Medulla oblongata (tissue), 1 donor: Measurements from ENCODE around the gene MPHOSPH9.
"Not testable (repeated sequence)": the region's sequence is repeated elsewhere in the genome, so short reads cannot be mapped to it uniquely, and the experiment has no call there.

Source experiments
- DNase-seq: peaks from one replicate; pipeline ENCODE4 v3.0.0-alpha.2; 2015; ENCODE audit errors: extremely low spot score

MPHOSPH9 gene

GRCh38 chr12:123254853-123255446, 22.0 kb upstream of the MPHOSPH9 start:
- no peak for DNase-seq

DNA sequence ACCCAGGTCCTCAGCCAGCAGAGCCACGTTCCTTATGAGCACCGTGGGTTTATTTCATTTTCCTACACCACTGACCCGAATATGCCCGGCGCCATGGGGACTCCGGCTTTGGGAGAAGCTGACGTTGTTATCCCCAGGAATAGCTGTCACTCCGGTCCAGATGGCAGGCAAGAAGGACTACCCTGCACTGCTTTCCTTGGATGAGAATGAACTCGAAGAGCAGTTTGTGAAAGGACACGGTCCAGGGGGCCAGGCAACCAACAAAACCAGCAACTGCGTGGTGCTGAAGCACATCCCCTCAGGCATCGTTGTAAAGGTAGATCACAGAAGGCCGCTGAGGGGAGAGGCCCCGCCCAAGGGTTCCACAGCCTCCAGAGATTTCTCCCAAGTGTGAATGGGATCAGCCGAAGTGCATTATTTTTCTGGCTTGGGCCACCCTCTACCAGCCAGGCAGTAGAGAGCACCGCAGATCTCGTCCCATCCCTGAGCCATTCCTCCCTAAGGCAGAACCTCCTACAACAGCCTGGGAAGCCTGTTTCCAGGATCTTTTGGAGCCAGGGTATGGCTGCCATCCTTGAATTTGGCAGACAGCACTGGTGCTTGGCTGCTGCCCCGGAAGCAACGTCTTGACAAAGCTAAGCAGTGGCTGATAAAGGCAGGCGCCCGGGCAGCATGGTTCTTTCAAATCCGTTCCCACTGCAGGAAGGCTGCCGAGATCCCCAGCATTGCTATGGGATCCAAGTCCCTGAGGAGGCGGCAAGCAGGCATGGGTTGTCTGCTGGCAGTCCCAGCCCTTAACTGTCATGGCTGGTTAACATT, 20.9 kb upstream of the MPHOSPH9 start:
- peak; percentile 83 for DNase-seq

DNA sequence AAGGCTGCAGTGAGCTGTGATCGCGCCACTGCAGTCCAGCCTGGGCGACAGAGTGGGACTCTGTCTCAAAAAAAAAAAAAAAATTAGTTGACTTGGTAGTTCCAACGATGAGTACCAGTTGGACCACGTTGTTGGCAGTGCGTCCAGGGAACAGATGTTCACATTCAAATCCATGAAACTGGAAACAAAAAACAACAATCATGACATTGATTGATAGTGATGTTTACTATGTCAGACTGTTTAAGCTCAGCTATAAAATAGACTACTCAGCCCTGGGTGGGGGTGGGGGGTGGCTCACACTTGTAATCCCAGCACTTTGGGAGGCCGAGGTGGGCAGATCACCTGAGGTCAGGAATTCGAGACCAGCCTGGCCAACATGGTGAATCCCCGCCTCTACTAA, 19.4 kb upstream of the MPHOSPH9 start:
- not testable (repeated sequence) for DNase-seq

DNA sequence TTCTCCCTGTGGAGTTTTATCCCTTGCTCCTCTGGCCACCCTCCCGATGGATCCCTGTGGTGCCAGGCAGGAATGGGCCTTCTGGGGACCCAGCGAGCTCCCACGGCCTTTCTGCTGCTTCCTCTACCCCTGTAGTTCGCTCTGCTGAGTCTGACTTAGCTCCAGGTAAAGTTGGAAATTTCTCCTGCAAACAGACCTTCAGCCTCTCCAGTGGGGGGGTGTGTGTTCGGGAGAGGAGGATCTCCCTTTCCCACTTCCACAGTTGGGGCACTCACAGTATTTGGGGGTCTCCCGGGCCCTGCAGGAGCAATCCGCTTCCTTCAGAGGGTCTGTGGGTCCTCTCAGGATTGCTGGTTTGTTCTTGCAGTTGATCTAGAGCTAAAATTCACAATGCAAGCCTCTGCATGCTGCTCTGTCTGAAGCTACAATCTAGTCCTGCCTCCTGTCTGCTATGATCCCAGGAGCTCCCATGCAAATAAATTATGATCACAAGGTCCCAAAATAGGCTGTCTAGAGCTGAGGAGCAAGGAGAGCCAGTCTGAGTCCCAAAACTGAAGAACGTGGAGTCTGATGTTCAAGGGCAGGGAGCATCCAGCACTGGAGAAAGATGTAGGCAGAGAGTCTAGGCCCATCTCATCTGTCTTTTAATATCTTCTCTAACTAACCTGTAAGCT, 18.6 kb upstream of the MPHOSPH9 start:
- DNase-seq = no peak

DNA sequence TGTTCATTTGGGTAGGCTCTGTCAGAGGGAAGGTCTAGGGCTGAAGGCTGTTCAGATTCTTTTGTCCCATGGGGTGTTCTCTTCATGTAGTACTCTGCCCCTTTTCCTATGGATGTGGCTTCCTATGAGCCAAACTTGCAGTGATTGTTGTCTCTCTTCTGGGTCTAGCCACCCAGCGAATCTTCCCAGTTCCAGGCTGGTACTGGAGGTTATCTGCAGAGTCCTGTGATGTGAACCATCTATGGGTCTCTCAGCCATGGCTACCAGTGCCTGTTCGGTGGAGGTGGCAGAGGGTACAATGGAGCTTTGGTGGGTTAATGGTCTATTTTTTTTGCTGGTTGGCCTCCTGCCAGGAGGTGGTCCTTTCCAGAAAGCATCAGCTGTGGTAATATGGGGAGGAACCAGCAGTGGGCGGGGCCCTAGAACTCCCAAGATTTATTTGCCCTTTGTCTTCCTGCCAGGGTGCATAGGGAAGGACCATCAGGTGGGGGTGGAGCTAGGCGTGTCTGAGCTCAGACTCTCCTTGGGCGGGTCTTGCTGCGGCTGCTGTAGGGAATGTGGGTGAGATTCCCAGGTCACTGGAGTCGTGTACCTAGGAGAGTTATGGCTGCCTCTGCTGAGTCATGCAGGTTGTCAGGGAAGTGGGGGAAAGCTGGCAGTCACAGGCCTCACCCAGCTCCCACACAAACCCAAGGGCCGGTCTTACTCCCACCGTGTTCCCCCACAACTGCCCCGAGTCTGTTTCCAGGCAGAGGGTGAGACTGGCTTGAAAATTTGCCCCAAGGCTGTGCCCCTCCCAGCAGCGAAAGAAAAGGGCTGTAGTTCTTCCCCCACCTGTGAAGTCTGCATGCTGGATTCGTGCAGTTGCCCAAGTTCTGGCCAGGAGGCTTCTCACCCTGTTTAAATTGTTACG, 17.8 kb upstream of the MPHOSPH9 start:
- DNase-seq = no peak

DNA sequence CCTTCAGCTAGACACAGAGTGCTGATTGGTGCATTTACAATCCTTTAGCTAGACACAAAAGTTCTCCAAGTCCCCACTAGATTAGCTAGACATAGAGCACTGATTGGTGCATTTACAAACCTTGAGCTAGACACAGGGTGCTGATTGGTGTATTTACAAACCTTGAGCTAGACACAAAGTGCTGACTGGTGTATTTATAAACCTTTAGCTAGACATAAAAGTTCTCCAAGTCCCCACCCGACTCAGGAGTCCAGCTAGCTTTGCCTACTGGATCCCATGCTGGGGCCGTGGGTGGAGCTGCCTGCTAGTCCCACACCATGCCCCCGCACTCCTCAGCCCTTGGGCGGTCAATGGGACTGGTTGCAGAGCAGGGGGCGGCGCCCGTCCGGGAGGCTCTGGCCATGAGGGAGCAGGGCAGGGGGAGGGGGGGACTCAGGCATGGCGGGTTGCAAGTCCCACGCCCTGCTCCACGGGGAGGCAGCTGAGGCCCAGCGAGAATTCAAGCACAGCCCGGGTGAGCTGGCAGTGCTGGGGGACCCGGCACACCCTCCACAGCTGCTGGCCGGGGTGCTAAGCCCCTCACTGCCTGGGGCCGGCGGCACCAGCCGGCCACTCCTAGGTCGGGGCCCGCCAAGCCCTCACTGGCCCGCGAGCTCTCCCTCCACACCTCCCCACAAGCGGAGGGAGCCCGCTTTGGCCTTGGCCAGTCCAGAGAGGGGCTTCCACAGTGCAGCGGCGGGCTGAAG, 16.2 kb upstream of the MPHOSPH9 start:
- DNase-seq = not testable (repeated sequence)

DNA sequence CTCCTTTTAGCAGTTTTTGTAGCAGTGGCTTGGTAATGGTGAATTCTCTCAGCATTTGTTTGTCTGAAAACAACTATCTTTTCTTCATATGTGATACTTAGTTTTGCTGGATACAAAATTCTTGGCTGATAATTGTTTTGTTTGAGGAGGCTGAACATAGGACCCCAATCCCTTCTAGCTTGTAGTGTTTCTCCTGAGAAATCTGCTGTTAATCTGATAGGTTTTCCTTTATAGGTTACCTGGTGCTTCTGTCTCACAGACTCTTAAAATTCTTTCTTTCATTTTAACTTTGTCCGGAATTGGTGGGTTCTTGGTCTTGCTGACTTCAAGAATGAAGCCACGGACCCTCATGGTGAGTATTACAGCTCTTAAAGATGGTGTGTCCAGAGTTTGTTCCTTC, 15.2 kb upstream of the MPHOSPH9 start:
- DNase-seq = not testable (repeated sequence)

GRCh38 chr12:123245678-123246077, 12.7 kb upstream of the MPHOSPH9 start:
- no peak for DNase-seq

DNA sequence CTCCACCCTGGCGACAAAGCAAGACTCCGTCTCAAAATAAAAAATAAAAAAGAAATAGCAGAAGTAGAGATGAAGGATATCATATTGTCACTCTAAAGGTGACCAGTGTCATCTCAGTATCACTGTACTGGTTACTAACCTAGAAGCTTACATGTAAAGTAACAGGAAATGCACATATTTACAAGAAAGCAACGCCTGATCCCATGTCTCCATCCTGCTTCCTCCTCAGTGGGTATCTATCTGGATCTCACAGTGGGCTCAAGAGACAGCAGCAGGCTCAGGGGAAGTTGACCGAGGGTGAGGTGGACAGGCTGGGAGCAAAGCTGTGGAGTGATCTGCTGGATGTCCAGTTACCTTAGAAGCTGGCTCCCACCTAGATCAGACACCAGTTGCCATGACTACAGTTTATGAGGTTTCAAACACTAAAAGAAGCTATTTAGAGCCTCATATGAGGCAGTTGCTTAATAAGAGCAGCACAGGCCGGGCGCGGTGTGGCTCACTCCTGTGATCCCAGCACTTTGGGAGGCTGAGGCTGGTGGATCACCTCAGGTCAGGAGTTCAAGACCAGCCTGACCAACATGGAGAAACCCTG, 10.8 kb upstream of the MPHOSPH9 start:
- no peak for DNase-seq

DNA sequence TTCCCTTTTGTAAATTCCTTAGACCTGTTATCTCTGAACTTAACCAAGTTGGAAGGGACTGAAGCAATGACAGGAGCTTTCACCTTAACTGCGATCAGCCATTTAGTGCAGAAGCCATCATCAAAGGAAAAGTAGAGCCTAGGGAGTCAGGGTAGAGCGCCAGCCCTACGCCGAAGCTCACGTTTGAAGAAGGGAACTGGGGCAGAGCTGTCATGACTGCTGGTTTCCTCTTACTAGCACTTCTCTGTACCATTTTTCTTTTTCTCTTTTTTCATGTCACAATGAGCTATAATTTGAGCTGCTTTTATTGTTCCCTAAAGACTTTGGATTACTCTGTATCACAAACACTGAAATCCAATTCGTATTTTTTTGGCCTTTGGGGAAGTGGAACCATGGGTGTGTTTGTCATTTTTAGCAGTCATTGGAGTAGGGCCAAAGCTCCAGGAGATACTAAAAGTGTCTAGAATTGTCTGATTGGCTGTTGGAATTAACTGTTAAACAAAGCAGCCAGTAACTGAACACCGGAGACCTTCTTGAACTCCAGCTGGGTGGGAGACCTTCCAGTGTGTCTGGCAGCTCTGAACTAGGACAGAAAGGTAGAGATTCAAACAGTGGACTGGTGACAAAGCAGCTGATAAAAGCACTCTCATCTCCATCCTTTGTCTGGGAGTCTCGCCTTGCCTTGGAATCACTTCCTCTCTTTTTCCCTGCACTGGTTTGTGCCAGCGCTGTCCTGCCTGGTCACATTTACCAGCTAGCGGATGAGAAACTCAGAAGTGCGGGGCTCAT, 9.4 kb upstream of the MPHOSPH9 start:
- peak; percentile 79 for DNase-seq

DNA sequence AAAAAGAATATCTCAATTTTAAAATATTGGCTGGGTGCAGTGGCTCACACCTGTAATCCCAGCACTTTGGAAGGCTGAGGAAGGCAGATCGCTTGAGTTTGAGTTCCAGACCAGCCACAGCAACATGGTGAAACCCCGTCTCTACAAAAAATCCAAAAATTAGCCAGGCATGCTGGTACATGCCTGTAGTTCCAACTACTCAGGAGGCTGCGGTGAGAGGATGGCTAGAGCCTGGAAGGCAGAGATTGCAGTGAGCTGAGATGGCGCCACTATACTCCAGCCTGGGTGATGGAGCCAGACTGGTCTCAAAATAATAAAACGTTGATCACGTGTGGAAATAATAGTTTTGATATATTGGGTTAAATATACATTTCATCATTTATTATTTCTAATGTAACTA, 6.0 kb upstream of the MPHOSPH9 start:
- no peak for DNase-seq

GRCh38 chr12:123238330-123238682, 5.4 kb upstream of the MPHOSPH9 start:
- no peak for DNase-seq

DNA sequence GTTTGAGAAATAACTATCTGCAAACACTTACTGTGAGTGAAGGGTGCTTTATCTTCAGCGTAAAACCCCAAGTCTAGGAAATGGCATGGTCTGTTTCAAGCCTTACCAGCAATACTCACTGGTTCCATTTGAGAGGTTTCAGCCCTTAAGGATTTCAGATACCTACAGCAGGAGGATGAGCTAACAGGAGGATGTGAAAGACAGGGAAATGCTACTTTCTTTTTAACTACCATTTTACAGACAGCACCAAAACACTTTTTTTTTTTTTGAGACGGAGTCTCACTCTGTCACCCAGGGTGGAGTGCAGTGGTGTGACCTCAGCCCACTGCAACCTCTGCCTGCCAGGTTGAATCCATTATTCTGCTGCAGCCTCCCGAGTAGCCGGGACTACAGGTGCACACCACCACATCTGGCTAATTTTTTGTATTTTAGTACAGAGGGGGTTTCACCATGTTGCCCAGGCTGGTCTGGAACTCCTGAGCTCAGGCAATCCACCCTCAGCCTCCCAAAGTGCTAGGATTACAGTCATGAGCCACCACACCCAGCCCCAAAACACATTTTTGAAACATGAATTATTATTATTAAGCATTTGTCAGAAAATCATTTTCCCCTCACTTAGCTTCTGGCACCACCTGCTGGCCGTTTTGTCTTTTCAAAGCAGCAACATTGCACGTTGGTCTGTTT, 4.8 kb upstream of the MPHOSPH9 start:
- DNase-seq = peak; percentile 71

DNA sequence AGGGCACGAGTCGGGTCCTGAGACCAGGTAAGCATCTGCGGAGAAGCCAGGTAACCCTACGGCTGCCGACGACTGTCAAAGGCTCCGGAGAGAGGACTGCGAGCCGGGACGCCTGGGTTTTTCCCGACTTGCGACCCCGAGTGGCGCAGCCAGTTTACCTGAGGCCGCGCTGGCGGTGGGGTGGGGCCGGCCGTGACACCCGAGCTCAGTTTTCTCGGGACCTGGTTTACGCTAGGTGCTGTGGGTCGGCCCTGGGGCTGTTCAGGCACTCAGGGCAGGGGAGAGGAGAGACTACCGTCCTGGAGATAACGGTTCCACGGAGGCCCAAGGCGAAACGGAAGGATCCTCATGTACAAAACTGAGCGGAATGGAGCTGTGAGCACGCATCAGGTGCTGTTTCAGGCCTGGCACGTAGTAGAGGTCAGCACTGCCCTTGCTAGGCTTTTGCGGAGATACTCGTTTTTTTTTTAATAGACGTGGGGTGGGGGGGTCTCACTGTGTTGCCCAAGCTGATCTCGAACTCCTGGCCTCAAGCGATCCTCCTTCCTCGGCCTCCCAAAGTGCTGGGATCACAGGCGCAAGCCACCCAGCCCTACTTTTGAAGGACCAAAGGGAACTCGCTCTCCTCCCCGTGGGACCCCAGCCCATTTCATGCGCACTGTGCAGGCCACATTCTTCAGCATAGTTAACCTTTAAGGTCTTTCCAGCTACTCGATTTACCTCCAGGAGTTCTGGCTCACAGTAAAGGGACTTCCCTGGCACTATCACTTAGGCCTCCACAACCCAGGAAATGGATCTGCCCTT, 766 bp upstream of the MPHOSPH9 start:
- no peak for DNase-seq

DNA sequence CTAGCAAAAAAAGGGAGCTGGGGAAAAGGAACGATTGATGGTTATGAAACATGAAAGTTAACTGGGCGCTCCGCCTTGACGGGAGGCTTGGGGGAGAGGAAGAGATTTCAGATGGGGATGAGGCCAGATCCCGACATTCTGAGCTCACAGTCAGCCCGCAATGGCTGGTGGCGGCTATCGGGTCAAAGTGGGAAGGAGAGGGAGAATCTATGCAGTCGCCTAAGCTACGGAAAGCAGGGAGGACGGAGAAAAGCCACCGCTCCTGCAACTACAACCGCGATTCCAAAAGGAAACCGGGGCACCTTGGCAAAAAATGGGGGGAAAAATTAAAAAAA, 502 bp downstream of the MPHOSPH9 start:
- DNase-seq = no peak

DNA sequence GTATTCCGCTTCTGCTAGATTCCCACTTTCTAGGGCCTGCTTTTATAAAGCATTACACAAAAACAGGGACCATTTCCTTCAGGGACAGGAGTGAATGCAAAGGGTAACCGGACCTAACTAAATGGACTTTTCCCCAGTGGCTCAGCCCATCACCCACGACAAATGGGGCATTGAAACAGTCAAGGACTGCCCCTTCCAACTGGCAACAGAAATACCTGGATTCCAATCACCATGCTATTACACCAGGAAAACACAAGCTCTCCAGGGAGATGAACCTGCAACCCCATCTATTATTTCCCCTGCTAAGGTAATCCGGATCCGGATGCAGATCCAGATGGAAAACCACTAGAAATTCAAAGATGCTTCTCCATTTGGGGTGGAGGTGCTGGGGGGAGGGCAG, 1.0 kb downstream of the MPHOSPH9 start:
- no peak for DNase-seq

DNA sequence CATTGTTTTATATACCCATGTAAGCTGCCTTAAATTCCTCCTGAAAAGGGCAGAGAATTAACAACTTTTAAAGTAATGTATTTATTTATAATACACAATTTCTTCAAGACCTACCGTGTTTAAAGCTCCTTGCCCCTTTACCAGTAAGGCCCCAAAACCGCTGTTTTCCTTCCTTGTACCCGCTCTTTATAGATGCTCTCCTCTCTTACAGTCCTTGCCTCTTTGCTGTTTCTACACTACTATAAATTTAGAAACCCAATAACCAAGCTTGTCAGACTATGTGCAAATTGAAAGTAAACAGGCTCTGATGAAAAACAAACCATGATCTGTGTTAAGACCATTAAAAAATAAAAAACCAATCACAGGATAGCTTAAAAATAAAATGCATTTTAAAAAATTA, 3.9 kb downstream of the MPHOSPH9 start:
- no peak for DNase-seq

GRCh38 chr12:123227581-123228258, 5.2 kb downstream of the MPHOSPH9 start:
- no peak for DNase-seq
